SK-N-SH treated with all-trans-retinoic acid at 6 μM for 48 hours (cell line): ENCODE results near the gene OBI1.

Experiments
- ATAC-seq: fragments of 200-7000 bp; cut with Tn5 transposase; 3 replicates; pipeline ENCODE4 v1.9.1; 2020; ENCODE audit warnings: mild to moderate bottlenecking, moderate library complexity
- ARNTL ChIP-seq: fragments of 450-650 bp; formaldehyde crosslinking; IDR thresholded peaks from 2 replicates; pipeline ENCODE4 v1.5.0; 2020; ENCODE audit warnings: low read depth, mild to moderate bottlenecking, moderate library complexity, borderline replicate concordance
- BACH2 ChIP-seq: fragments of 250-450 bp; sonication (Bioruptor Pico); IDR thresholded peaks from 2 replicates; pipeline ENCODE4 v1.9.0; 2021; ENCODE audit warnings: mild to moderate bottlenecking, borderline replicate concordance
- CSDC2 ChIP-seq: fragments of 250-450 bp; sonication (Bioruptor Pico); IDR thresholded peaks from 2 replicates; pipeline ENCODE4 v1.5.0; 2020; ENCODE audit warnings: mild to moderate bottlenecking, moderate library complexity
- ESRRG ChIP-seq: fragments of 250-450 bp; sonication (Bioruptor Pico); IDR thresholded peaks from 2 replicates; pipeline ENCODE4 v1.6.1; 2021; ENCODE audit warnings: mild to moderate bottlenecking
- GLIS3 ChIP-seq: fragments of 250-450 bp; sonication (Bioruptor Pico); IDR thresholded peaks from 2 replicates; pipeline ENCODE4 v1.5.0; 2020; ENCODE audit warnings: mild to moderate bottlenecking, moderate library complexity
- ISL1 ChIP-seq: fragments of 250-450 bp; sonication (Bioruptor Pico); IDR thresholded peaks from 2 replicates; pipeline ENCODE4 v2.1.2; 2022; ENCODE audit warnings: mild to moderate bottlenecking, moderate library complexity
- OSR1 ChIP-seq: fragments of 250-450 bp; sonication (Bioruptor Pico); IDR thresholded peaks from 2 replicates; pipeline ENCODE4 v1.8.0; 2022; ENCODE audit warnings: moderate library complexity, mild to moderate bottlenecking, inconsistent platforms
- RARB ChIP-seq: fragments of 250-450 bp; sonication (Bioruptor Pico); IDR thresholded peaks from 2 replicates; pipeline ENCODE4 v1.8.0; 2021; ENCODE audit warnings: mild to moderate bottlenecking, moderate library complexity
- SNAI2 ChIP-seq: fragments of 250-450 bp; sonication (Bioruptor Pico); IDR thresholded peaks from 2 replicates; pipeline ENCODE4 v1.5.0; 2020; ENCODE audit warnings: mild to moderate bottlenecking, moderate library complexity
- ZFP3 ChIP-seq: fragments of 250-450 bp; sonication (Bioruptor Pico); IDR thresholded peaks from 2 replicates; pipeline ENCODE4 v1.5.0; 2020; ENCODE audit warnings: mild to moderate bottlenecking, moderate library complexity
- ZFP30 ChIP-seq: fragments of 450-650 bp; formaldehyde crosslinking; IDR thresholded peaks from 2 replicates; pipeline ENCODE4 v1.5.0; 2022; ENCODE audit warnings: mild to moderate bottlenecking, moderate library complexity
- ZNF565 ChIP-seq: fragments of 450-650 bp; formaldehyde crosslinking; conservative IDR thresholded peaks from 2 replicates; pipeline ENCODE4 v1.5.0; 2020; ENCODE audit warnings: low read depth, mild to moderate bottlenecking, moderate library complexity
- TF ChIP-seq, protein P1 (sequence below): fragments of 250-450 bp; sonication (Bioruptor Pico); IDR thresholded peaks from 2 replicates; pipeline ENCODE4 v1.5.0; 2020; ENCODE audit warnings: mild to moderate bottlenecking, moderate library complexity
- TF ChIP-seq, protein P2 (sequence below): fragments of 250-450 bp; sonication (Bioruptor Pico); IDR thresholded peaks from 2 replicates; pipeline ENCODE4 v1.5.1; 2021; ENCODE audit warnings: mild to moderate bottlenecking, moderate library complexity
- TF ChIP-seq, protein P3 (sequence below): fragments of 250-450 bp; sonication (Bioruptor Pico); IDR thresholded peaks from 2 replicates; pipeline ENCODE4 v1.8.0; 2020; ENCODE audit warnings: mild to moderate bottlenecking, moderate library complexity, borderline replicate concordance
- TF ChIP-seq, protein P4 (sequence below): fragments of 250-450 bp; sonication (Bioruptor Pico); IDR thresholded peaks from 2 replicates; pipeline ENCODE4 v1.8.0; 2021; ENCODE audit warnings: low read depth, mild to moderate bottlenecking, moderate library complexity, borderline replicate concordance
- TF ChIP-seq, protein P5 (sequence below): fragments of 250-450 bp; sonication (Bioruptor Pico); IDR thresholded peaks from 2 replicates; pipeline ENCODE4 v1.5.1; 2020; ENCODE audit warnings: low read depth, mild to moderate bottlenecking, moderate library complexity

OBI1 gene

DNA sequence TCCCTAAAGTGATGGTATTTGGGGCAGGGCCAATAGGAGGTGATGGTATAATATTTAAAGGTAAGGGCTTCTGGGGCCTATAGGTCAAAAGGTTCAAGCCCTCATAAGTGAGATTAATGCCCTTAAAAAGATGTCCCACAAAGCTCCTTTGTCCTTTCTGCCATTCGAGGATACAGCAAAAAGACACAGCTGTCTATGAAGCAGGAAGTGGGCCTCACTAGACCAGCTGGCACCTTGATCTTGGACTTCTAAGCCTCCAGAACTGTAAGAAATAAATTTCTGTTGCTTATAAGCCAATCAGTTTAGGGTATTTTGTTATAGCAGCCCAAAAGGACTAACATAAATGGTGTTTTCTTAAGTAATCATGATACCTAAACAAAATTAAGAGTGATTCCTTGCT lies 28.4 kb downstream of the OBI1 start (continued):
- TF ChIP-seq, protein P1, sequence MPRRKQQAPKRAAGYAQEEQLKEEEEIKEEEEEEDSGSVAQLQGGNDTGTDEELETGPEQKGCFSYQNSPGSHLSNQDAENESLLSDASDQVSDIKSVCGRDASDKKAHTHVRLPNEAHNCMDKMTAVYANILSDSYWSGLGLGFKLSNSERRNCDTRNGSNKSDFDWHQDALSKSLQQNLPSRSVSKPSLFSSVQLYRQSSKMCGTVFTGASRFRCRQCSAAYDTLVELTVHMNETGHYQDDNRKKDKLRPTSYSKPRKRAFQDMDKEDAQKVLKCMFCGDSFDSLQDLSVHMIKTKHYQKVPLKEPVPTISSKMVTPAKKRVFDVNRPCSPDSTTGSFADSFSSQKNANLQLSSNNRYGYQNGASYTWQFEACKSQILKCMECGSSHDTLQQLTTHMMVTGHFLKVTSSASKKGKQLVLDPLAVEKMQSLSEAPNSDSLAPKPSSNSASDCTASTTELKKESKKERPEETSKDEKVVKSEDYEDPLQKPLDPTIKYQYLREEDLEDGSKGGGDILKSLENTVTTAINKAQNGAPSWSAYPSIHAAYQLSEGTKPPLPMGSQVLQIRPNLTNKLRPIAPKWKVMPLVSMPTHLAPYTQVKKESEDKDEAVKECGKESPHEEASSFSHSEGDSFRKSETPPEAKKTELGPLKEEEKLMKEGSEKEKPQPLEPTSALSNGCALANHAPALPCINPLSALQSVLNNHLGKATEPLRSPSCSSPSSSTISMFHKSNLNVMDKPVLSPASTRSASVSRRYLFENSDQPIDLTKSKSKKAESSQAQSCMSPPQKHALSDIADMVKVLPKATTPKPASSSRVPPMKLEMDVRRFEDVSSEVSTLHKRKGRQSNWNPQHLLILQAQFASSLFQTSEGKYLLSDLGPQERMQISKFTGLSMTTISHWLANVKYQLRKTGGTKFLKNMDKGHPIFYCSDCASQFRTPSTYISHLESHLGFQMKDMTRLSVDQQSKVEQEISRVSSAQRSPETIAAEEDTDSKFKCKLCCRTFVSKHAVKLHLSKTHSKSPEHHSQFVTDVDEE (CRISPR knock-in tag), result no peak
- TF ChIP-seq, protein P2, sequence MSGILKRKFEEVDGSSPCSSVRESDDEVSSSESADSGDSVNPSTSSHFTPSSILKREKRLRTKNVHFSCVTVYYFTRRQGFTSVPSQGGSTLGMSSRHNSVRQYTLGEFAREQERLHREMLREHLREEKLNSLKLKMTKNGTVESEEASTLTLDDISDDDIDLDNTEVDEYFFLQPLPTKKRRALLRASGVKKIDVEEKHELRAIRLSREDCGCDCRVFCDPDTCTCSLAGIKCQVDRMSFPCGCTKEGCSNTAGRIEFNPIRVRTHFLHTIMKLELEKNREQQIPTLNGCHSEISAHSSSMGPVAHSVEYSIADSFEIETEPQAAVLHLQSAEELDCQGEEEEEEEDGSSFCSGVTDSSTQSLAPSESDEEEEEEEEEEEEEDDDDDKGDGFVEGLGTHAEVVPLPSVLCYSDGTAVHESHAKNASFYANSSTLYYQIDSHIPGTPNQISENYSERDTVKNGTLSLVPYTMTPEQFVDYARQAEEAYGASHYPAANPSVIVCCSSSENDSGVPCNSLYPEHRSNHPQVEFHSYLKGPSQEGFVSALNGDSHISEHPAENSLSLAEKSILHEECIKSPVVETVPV (CRISPR knock-in tag), result no peak

DNA sequence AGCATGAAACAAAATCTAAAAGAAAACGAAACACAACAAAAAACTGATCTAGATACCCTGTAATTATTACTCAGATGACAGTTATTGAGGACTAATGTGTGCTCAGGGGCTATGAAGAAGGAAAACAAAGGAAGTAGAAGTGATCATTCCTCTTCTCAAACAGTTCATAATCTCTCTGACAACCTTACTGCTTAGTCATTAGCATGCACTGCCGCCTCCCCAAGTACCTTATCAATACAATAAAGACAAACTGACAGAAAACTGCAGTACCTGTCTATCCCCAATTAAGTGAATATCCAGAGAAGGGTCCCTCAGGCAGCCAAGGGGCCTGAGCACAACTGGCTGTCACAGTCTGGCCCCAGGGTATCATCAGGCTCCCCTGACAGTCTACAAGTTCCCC lies 33.6 kb downstream of the OBI1 start:
- ATAC-seq, result no peak
- TF ChIP-seq ZFP3 (CRISPR knock-in tag) (no peak), BACH2 (CRISPR knock-in tag) (no peak), ARNTL (CRISPR knock-in tag) (no peak), ESRRG (CRISPR knock-in tag) (no peak), ZNF565 (CRISPR knock-in tag) (no peak), GLIS3 (no peak), SNAI2 (CRISPR knock-in tag) (no peak), ZFP30 (CRISPR knock-in tag) (no peak), CSDC2 (CRISPR knock-in tag) (no peak), OSR1 (CRISPR knock-in tag) (no peak), RARB (no peak), ISL1 (CRISPR knock-in tag) (no peak)
- TF ChIP-seq, protein P3, sequence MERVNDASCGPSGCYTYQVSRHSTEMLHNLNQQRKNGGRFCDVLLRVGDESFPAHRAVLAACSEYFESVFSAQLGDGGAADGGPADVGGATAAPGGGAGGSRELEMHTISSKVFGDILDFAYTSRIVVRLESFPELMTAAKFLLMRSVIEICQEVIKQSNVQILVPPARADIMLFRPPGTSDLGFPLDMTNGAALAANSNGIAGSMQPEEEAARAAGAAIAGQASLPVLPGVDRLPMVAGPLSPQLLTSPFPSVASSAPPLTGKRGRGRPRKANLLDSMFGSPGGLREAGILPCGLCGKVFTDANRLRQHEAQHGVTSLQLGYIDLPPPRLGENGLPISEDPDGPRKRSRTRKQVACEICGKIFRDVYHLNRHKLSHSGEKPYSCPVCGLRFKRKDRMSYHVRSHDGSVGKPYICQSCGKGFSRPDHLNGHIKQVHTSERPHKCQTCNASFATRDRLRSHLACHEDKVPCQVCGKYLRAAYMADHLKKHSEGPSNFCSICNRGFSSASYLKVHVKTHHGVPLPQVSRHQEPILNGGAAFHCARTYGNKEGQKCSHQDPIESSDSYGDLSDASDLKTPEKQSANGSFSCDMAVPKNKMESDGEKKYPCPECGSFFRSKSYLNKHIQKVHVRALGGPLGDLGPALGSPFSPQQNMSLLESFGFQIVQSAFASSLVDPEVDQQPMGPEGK (CRISPR knock-in tag), result no peak
- TF ChIP-seq, protein P1 (CRISPR knock-in tag), result no peak
- TF ChIP-seq, protein P4, sequence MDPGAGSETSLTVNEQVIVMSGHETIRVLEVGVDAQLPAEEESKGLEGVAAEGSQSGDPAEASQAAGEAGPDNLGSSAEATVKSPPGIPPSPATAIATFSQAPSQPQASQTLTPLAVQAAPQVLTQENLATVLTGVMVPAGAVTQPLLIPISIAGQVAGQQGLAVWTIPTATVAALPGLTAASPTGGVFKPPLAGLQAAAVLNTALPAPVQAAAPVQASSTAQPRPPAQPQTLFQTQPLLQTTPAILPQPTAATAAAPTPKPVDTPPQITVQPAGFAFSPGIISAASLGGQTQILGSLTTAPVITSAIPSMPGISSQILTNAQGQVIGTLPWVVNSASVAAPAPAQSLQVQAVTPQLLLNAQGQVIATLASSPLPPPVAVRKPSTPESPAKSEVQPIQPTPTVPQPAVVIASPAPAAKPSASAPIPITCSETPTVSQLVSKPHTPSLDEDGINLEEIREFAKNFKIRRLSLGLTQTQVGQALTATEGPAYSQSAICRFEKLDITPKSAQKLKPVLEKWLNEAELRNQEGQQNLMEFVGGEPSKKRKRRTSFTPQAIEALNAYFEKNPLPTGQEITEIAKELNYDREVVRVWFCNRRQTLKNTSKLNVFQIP (CRISPR knock-in tag), result no peak
- TF ChIP-seq, protein P5, sequence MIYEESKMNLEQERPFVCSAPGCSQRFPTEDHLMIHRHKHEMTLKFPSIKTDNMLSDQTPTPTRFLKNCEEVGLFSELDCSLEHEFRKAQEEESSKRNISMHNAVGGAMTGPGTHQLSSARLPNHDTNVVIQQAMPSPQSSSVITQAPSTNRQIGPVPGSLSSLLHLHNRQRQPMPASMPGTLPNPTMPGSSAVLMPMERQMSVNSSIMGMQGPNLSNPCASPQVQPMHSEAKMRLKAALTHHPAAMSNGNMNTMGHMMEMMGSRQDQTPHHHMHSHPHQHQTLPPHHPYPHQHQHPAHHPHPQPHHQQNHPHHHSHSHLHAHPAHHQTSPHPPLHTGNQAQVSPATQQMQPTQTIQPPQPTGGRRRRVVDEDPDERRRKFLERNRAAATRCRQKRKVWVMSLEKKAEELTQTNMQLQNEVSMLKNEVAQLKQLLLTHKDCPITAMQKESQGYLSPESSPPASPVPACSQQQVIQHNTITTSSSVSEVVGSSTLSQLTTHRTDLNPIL (CRISPR knock-in tag), result no peak
- TF ChIP-seq, protein P2 (CRISPR knock-in tag), result no peak
